Activated T-cell treated with anti-CD3 and anti-CD28 coated beads, Interleukin-2, amount 50 U/mL, for 72 hours (primary cell): ENCODE measurements around the gene CACNA2D3. TPM values are rescaled to one million over a fixed set of nuclear protein-coding genes. Genes with fewer than 3 reads are reported as not detected.

Source experiments
- ATAC-seq, 2 donors: fragments of 150-1000 bp; cut with Tn5 transposase; replicated peaks in 1 of 2; 2 replicates each; pipeline ENCODE4 v1.10.0; 2021; ENCODE audit warnings: moderate library complexity in 2 of 2, mild to moderate bottlenecking in 1 of 2
- DNase-seq, 2 donors: peaks; one replicate each; pipeline ENCODE4 v3.0.0; 2021 to 2022; ENCODE audit warnings: mixed read lengths in 1 of 2
- H3K27ac Mint-ChIP-seq: one replicate; pipeline ENCODE4 v1.8.0; 2022; ENCODE audit warnings: mild to moderate bottlenecking, moderate library complexity, mixed read lengths
- H3K27me3 Mint-ChIP-seq: one replicate; pipeline ENCODE4 v1.8.0; 2022; ENCODE audit warnings: low read depth, mixed read lengths
- H3K36me3 Mint-ChIP-seq, 2 donors: one replicate each; pipeline ENCODE4 v1.8.0; 2022; ENCODE audit warnings: mixed read lengths in 2 of 2, mild to moderate bottlenecking in 1 of 2; ENCODE audit not compliant: insufficient read depth in 2 of 2
- H3K4me1 Mint-ChIP-seq: one replicate; pipeline ENCODE4 v1.8.0; 2022; ENCODE audit warnings: low read depth, mixed read lengths
- H3K4me3 Mint-ChIP-seq, 2 donors: one replicate each; pipeline ENCODE4 v1.8.0; 2022; ENCODE audit warnings: mild to moderate bottlenecking in 2 of 2, mixed read lengths in 2 of 2, moderate library complexity in 2 of 2
- H3K9me3 Mint-ChIP-seq, 2 donors: one replicate each; pipeline ENCODE4 v1.8.0; 2022; ENCODE audit warnings: mixed read lengths in 2 of 2
- total RNA-seq, 2 donors: library from RNA; stranded (reverse); gene quantifications; one replicate each; pipeline ENCODE4 v1.2.3, GENCODE V29; 2022

The CACNA2D3 gene
- total RNA-seq, 2 donors from 2014 or later, result not detected

- peaks cover 0 to 2% of the 10 kb centered on the region in 2 donors for H3K9me3 Mint-ChIP-seq
- no peaks in the 10 kb centered on the region for H3K27me3 Mint-ChIP-seq
- no peak for ATAC-seq
- H3K4me3 Mint-ChIP-seq, result no peak overlapping the region
- DNase-seq, result no peak
- no peaks in the 10 kb centered on the region for H3K36me3 Mint-ChIP-seq
- H3K27ac Mint-ChIP-seq, result no peak overlapping the region
- H3K4me1 Mint-ChIP-seq, result no peaks in the 10 kb centered on the region
Observed at GRCh38 chr3:54251705-54252104, 129.4 kb downstream of the CACNA2D3 start.

GRCh38 chr3:54257125-54257720, 134.9 kb downstream of the CACNA2D3 start:
- Mint-ChIP-seq H3K4me3 (no peak overlapping the region), H3K27ac (no peak overlapping the region), H3K36me3 (no peaks in the 10 kb centered on the region), H3K4me1 (no peaks in the 10 kb centered on the region), H3K9me3 (no peaks in the 10 kb centered on the region), H3K27me3 (peaks cover 6% of the 10 kb centered on the region)
- ATAC-seq (no peak), DNase-seq (no peak)

GRCh38 chr3:54259636-54260035, 137.3 kb downstream of the CACNA2D3 start:
- no peak for ATAC-seq
- no peaks in the 10 kb centered on the region for H3K4me1 Mint-ChIP-seq

GRCh38 chr3:54261141-54261540, 138.8 kb downstream of the CACNA2D3 start:
- Mint-ChIP-seq H3K36me3 (no peaks in the 10 kb centered on the region), H3K27ac (no peak overlapping the region), H3K9me3 (no peaks in the 10 kb centered on the region), H3K4me3 (no peak overlapping the region), H3K27me3 (peaks cover 14% of the 10 kb centered on the region), H3K4me1 (no peaks in the 10 kb centered on the region)
- ATAC-seq, result no peak
- DNase-seq, result no peak

More at GRCh38 chr3:54259636-54260035, 137.3 kb downstream of the CACNA2D3 start:
- no peaks in the 10 kb centered on the region for H3K9me3 Mint-ChIP-seq
- no peak for DNase-seq
- no peaks in the 10 kb centered on the region for H3K36me3 Mint-ChIP-seq
- H3K4me3 Mint-ChIP-seq, result no peak overlapping the region
- no peak overlapping the region for H3K27ac Mint-ChIP-seq
- peaks cover 14% of the 10 kb centered on the region for H3K27me3 Mint-ChIP-seq

- H3K4me3 Mint-ChIP-seq, result no peak overlapping the region
- H3K27me3 Mint-ChIP-seq, result peaks cover 7% of the 10 kb centered on the region
- DNase-seq (no peak), ATAC-seq (no peak)
- H3K36me3 Mint-ChIP-seq, result no peaks in the 10 kb centered on the region
- no peak overlapping the region for H3K27ac Mint-ChIP-seq
- no peaks in the 10 kb centered on the region for H3K9me3 Mint-ChIP-seq
- H3K4me1 Mint-ChIP-seq, result no peaks in the 10 kb centered on the region
Observed at GRCh38 chr3:54262541-54262940, 140.2 kb downstream of the CACNA2D3 start.

GRCh38 chr3:54262946-54263345, 140.6 kb downstream of the CACNA2D3 start:
- DNase-seq (no peak), ATAC-seq (no peak)
- no peak overlapping the region for H3K4me3 Mint-ChIP-seq
- no peaks in the 10 kb centered on the region for H3K36me3 Mint-ChIP-seq
- H3K4me1 Mint-ChIP-seq, result no peaks in the 10 kb centered on the region
- H3K9me3 Mint-ChIP-seq, result no peaks in the 10 kb centered on the region
- H3K27ac Mint-ChIP-seq, result no peak overlapping the region
- peaks cover 7% of the 10 kb centered on the region for H3K27me3 Mint-ChIP-seq

- no peak for ATAC-seq
- H3K36me3 Mint-ChIP-seq, result no peaks in the 10 kb centered on the region
- no peaks in the 10 kb centered on the region for H3K9me3 Mint-ChIP-seq
Observed at GRCh38 chr3:54264050-54264449, 141.7 kb downstream of the CACNA2D3 start.

GRCh38 chr3:54270816-54271526, 148.6 kb downstream of the CACNA2D3 start:
- H3K36me3 Mint-ChIP-seq, result no peaks in the 10 kb centered on the region
- no peak overlapping the region for H3K4me3 Mint-ChIP-seq
- DNase-seq (no peak), ATAC-seq (no peak)
- H3K9me3 Mint-ChIP-seq, result peaks cover 0 to 7% of the 10 kb centered on the region in 2 donors
- H3K27me3 Mint-ChIP-seq, result no peaks in the 10 kb centered on the region
- no peaks in the 10 kb centered on the region for H3K4me1 Mint-ChIP-seq
- H3K27ac Mint-ChIP-seq, result no peak overlapping the region

More at GRCh38 chr3:54264050-54264449, 141.7 kb downstream of the CACNA2D3 start:
- Mint-ChIP-seq H3K4me3 (no peak overlapping the region), H3K27me3 (peaks cover 7% of the 10 kb centered on the region), H3K27ac (no peak overlapping the region), H3K4me1 (no peaks in the 10 kb centered on the region)
- no peak for DNase-seq

GRCh38 chr3:54273791-54274190, 151.4 kb downstream of the CACNA2D3 start:
- DNase-seq, result no peak
- ATAC-seq, result no peak
- H3K36me3 Mint-ChIP-seq, result no peaks in the 10 kb centered on the region
- peaks cover 4 to 9% of the 10 kb centered on the region in 2 donors for H3K9me3 Mint-ChIP-seq
- no peak overlapping the region for H3K4me3 Mint-ChIP-seq
- H3K27ac Mint-ChIP-seq, result no peak overlapping the region
- H3K4me1 Mint-ChIP-seq, result no peaks in the 10 kb centered on the region
- H3K27me3 Mint-ChIP-seq, result no peaks in the 10 kb centered on the region

- DNase-seq (no peak), ATAC-seq (no peak)
- no peak overlapping the region for H3K27ac Mint-ChIP-seq
- H3K4me3 Mint-ChIP-seq, result no peak overlapping the region
- peaks cover 4 to 5% of the 10 kb centered on the region in 2 donors for H3K9me3 Mint-ChIP-seq
- H3K27me3 Mint-ChIP-seq, result no peaks in the 10 kb centered on the region
- no peaks in the 10 kb centered on the region for H3K36me3 Mint-ChIP-seq
- no peaks in the 10 kb centered on the region for H3K4me1 Mint-ChIP-seq
Observed at GRCh38 chr3:54274607-54275006, 152.3 kb downstream of the CACNA2D3 start.

GRCh38 chr3:54279005-54279583, 156.7 kb downstream of the CACNA2D3 start:
- peaks cover 4% of the 10 kb centered on the region in 2 donors for H3K9me3 Mint-ChIP-seq
- H3K27me3 Mint-ChIP-seq, result peaks cover 13% of the 10 kb centered on the region
- H3K36me3 Mint-ChIP-seq, result no peaks in the 10 kb centered on the region
- H3K4me1 Mint-ChIP-seq, result no peaks in the 10 kb centered on the region
- no peak overlapping the region for H3K27ac Mint-ChIP-seq
- no peak for ATAC-seq
- no peak for DNase-seq
- H3K4me3 Mint-ChIP-seq, result no peak overlapping the region

- no peak for DNase-seq
- Mint-ChIP-seq H3K36me3 (no peaks in the 10 kb centered on the region), H3K9me3 (peaks cover 0 to 2% of the 10 kb centered on the region in 2 donors), H3K4me3 (no peak overlapping the region), H3K27me3 (peaks cover 13% of the 10 kb centered on the region), H3K4me1 (no peaks in the 10 kb centered on the region), H3K27ac (no peak overlapping the region)
- ATAC-seq, result no peak
Observed at GRCh38 chr3:54283470-54283869, 161.1 kb downstream of the CACNA2D3 start.

GRCh38 chr3:54294214-54294613, 171.9 kb downstream of the CACNA2D3 start:
- no peak for ATAC-seq
- Mint-ChIP-seq H3K4me3 (no peak overlapping the region), H3K36me3 (no peaks in the 10 kb centered on the region), H3K27ac (no peak overlapping the region), H3K4me1 (no peaks in the 10 kb centered on the region), H3K9me3 (peaks cover 1 to 4% of the 10 kb centered on the region in 2 donors), H3K27me3 (no peaks in the 10 kb centered on the region)
- no peak for DNase-seq
